GM10266 (cell line): ENCODE measurements around the gene SCAP.

ENCODE experiments used
- DNase-seq: peaks from one replicate; pipeline ENCODE4 v3.0.0; 2012; ENCODE audit errors: extremely low spot score
- CTCF ChIP-seq: IDR thresholded peaks from 2 replicates; pipeline ENCODE4 v1.5.1; 2012; ENCODE audit warnings: mild to moderate bottlenecking, low read depth; ENCODE audit not compliant: control insufficient read depth, insufficient read depth; ENCODE audit errors: missing control alignments

The SCAP gene

DNA sequence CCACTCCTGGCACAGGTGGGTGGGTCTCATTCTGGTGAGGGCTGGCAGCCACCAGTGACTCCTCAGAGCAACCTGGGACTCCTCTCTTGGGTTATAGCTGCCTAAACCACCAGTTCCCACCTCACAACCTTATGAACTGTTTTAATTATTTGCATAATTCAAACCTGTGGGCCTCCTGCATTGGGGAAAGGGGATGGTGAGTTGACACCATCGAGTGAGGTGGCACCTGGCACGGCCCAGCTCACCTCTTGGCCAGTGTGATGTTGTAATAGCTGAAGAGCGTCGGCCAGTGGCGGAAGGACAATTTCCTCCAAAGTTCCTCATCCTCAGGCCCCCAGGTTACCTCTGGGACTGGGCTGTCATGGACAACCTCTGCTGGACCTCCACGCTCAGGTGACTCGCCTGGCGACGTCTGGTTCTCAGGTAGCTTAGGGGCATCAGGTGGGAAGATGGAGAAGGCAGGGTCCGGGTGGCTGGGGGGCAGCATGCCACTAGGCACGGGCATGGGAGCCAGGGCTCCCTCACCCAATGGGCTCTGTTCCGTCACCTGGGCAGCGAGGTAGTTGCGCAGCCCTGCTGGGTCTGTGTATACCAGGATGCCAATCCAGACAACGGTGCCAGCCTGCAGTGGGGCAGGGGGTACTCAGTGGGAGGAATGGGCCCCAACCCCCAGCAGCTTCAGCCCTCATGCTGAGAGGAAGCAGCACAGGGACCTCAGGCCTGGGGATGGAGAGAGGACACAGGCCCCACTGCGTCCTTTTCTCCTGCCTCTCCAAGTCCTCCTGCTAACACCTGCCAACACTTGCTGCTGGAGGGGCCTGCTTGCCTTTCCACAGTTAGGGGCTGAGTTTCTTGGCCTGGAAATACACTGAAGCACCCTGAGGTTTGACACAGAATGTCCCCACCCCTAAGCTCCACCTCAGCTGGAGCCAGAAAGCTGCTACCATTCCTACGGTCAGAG lies 56.4 kb downstream of the SCAP start:
- DNase-seq, result peak; percentile 31

DNA sequence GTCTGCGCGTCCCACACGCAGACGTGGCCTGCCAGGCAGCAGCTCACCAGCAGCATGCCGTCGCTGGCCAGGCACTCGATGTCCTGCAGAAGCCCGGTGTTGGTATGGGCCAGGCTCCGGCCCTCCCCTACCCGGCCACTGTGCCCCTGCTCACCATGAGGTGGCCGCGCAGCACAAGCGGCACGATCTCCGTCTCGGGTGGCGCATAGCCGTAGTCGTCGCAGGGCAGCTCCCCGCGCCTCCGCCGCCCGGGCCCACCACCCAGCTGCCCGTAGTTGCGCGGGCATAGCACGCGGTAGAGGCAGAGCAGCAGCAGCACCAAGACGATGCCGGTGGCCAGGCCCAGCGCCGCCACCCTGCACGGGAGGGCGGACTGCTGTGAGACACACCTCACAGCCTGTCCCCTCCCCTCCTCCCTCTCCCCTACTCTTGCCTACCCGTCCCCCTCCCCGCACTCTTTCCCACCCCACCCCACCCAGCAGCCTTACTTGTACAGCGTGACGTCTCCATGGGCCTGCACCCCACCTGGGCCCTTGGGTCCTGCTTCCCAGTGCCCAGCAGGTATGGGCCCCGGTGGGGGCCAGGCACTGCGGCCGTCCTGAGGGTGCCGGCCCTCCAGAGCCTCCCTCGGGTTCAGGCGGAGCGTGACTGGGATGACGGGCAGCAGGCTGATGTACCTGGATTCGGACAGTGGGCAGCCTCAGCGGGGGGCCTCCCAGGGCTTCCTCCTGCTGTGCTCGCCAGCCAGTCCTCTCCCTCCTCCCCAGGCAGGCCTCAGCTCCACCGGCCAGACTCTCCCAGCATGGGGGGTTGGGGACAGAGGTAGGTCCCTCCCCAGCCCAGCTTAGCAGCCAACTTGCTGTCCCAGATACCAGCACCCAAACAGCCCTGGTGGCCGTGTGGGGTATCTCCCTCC lies 57.3 kb downstream of the SCAP start:
- no peak for TF ChIP-seq CTCF
- no peak for DNase-seq

More for the DNA sequence above, 56.4 kb downstream of the SCAP start:
- TF ChIP-seq CTCF, result no peak

DNA sequence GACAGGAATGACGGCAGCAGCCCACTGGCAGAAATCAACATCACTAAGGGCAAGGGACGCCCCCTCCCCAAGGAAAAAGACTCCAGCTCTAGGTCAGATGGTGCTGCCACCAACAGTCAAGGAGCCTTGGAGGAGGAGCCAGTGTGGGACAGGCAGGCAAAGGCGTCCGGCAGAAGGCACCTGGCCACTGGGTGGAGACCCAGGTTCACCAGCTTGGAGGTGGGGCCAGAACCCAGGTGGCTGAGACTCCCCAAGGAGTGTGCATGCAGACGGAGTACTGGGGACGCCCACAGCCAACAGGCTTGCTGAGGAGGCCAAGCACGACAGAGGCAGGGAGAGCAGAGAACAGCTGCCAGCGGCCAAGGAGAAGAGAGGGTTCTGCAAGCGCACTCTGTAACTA lies 59.7 kb downstream of the SCAP start:
- peak; percentile 23 for DNase-seq
- no peak for TF ChIP-seq CTCF

- TF ChIP-seq CTCF, result no peak
- peak; percentile 19 for DNase-seq
Measured at GRCh38 chr3:47414666-47415587, 60.8 kb downstream of the SCAP start.

DNA sequence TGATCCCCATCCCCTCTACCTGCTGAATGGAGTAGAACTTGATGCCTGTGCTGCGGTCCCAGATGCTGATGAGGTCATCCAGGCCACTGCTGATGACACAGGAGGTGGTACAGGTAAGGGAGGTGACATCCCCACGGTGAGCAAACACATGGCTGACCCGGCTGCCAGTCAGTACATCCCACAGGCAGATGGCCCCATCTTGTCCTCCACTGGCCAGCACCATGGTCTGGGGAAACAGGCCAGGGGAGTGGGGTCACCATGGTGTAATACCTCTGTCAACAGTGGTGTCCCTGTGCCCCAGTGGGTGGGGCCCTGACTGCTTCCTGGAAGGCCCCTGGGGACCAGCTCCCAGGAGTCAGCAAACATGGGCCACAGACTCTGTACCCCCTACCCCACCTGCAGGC lies 61.6 kb downstream of the SCAP start:
- no peak for TF ChIP-seq CTCF
- peak; percentile 31 for DNase-seq

- DNase-seq, result peak; percentile 23
- no peak for TF ChIP-seq CTCF
Measured at GRCh38 chr3:47413751-47414150, 62.0 kb downstream of the SCAP start.
